AG04450 (cell line): Measurements from ENCODE around the gene ZNF844. TPM values are rescaled to one million over a fixed set of nuclear protein-coding genes. Genes with fewer than 3 reads are reported as not detected.

Experiments
- CTCF ChIA-PET: fragments of 300-600, 350-600 bp; formaldehyde crosslinking; extraction: SDS; loops from one replicate; lab custom pipeline; 2022; ENCODE audit warnings: antibody characterized with exemption, inconsistent platforms; lab: Charles Lee
- POLR2A ChIA-PET: fragments of 350-600 bp; formaldehyde crosslinking; extraction: SDS; loops from one replicate; lab custom pipeline; 2021; ENCODE audit warnings: antibody characterized with exemption, inconsistent platforms; lab: Yijun Ruan, JAX
- DNase-seq: peaks from one replicate; pipeline ENCODE4 v3.0.0-alpha.2; 2011; ENCODE audit warnings: low read depth, low spot score
- H3K27ac ChIP-seq: one replicate; pipeline ENCODE4 v1.5.1; 2012; ENCODE audit warnings: low read depth, low read length, control low read depth
- H3K27me3 ChIP-seq: one replicate; pipeline ENCODE4 v1.6.0; 2012; ENCODE audit warnings: low read length; ENCODE audit not compliant: control insufficient read depth, insufficient read depth
- H3K4me3 ChIP-seq: 2 replicates; pipeline ENCODE4 v1.5.1; 2011; ENCODE audit warnings: mild to moderate bottlenecking, low read depth, low read length, control low read depth
- H3K9me3 ChIP-seq: 2 replicates; pipeline ENCODE4 v1.5.1; 2012; ENCODE audit warnings: low read length; ENCODE audit not compliant: control insufficient read depth, insufficient read depth
- polyA plus RNA-seq: library from polyadenylated mRNA; depleted of rRNA; stranded (reverse); fragments of >200 nt; gene quantifications from 2 replicates; pipeline ENCODE4 v1.2.3, GENCODE V29; 2011
- TF ChIP-seq, protein P1 (sequence below): IDR thresholded peaks from 2 replicates; pipeline ENCODE4 v1.5.1; 2011; ENCODE audit warnings: low read depth, low read length, control low read depth, inconsistent platforms

The ZNF844 gene
- polyA plus RNA-seq, 1 experiment = 6.9 TPM

DNA sequence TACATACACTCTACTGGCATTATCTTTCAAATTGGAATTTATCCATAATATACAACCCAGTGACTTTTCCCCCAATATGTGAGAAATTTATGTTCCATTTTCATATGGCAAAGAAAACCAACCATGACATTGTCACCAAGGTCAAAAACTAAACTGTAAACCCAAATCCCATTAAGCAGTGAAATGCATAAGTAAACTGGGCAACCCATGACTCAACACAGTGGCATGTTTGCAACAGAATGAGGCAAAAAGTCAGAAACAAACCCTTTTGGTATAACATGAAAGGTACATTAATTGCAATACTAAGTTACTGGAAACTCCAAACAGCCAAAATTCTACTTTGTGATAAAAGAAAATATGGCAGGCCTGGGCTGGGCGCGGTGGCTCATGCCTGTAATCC is 16.7 kb upstream of the ZNF844 start:
- no peak for DNase-seq
- peaks cover 35% of the 10 kb centered on the region for H3K9me3 ChIP-seq
- POLR2A ChIA-PET = no interaction called here
- H3K4me3 ChIP-seq = no peak overlapping the region
- H3K27ac ChIP-seq = no peak overlapping the region
- CTCF ChIA-PET = interaction anchor here (0.7 to 1.2 kb wide), 2 partner anchors 12 to 93 kb away, joined by 3 to 6 read pairs; no protein-coding TSS in a partner anchor
- TF ChIP-seq, protein P1, sequence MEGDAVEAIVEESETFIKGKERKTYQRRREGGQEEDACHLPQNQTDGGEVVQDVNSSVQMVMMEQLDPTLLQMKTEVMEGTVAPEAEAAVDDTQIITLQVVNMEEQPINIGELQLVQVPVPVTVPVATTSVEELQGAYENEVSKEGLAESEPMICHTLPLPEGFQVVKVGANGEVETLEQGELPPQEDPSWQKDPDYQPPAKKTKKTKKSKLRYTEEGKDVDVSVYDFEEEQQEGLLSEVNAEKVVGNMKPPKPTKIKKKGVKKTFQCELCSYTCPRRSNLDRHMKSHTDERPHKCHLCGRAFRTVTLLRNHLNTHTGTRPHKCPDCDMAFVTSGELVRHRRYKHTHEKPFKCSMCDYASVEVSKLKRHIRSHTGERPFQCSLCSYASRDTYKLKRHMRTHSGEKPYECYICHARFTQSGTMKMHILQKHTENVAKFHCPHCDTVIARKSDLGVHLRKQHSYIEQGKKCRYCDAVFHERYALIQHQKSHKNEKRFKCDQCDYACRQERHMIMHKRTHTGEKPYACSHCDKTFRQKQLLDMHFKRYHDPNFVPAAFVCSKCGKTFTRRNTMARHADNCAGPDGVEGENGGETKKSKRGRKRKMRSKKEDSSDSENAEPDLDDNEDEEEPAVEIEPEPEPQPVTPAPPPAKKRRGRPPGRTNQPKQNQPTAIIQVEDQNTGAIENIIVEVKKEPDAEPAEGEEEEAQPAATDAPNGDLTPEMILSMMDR = no peak
- H3K27me3 ChIP-seq = no peaks in the 10 kb centered on the region

DNA sequence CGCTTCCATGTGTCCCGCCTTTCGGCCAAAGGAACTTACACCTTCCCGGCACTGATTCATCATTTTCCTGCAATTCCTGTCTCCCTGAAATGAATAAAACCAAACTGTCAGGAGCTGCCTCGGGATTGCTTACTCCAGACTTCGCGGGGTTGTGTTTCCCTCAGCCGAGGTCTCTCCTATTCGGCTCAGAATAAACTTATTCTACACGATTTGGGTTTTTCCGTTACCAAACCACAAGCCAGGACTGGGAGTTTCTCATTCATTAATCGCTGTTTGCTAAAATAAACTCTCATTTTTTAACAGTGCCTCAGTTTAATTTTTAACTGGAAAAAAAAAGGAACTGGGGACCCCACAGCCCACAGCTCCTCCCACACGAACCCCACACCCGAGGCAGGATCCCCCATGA is 12.4 kb upstream of the ZNF844 start:
- CTCF ChIA-PET = interaction anchor here (1.1 to 1.9 kb wide), 4 partner anchors 39 to 313 kb away, joined by 3 to 7 read pairs (median 4); partner anchors contain the start of gene ZNF442
- H3K27ac ChIP-seq = no peak overlapping the region
- no peaks in the 10 kb centered on the region for H3K27me3 ChIP-seq
- TF ChIP-seq, protein P1 = no peak
- no peak for DNase-seq
- H3K9me3 ChIP-seq = peaks cover 16% of the 10 kb centered on the region
- POLR2A ChIA-PET = interaction anchor here (0.6 to 2.0 kb wide), 3 partner anchors 16 to 313 kb away, joined by 3 to 8 read pairs (median 6); partner anchors contain the start of genes ZNF433 and ZNF442
- H3K4me3 ChIP-seq = peak overlapping the region; percentile 79

DNA sequence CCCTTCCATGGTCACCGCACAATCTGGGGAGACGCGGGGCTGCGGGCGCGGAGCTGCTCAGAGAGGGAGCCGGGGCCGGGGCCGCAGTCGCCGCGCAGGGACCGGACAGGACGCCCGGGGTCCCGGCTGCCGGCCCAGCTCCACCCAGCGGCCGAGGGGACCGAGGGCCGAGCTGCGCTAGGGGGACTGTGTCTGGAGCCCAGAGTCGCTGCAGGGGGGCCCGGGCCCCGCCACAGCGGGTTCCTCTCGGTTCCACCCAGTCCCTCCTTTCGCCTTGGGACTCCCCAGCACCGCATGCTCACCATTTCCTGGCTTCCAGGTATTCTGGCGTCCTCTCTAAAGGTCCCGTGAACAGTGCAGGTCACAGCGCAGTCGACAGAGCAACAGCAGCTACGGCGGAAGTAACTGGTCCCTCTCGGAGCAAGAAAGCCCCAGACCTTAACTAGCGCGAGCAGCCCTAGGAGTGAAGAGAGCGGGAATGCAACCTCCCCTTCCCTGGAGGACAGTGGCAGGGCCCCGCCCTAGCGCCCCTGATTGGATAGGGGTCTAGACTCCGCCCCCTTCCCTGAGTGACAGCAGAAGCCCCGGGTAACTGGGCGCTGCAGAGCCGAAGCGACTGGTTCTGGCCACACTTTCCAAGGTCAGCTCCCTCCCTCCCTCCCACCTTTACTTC is 11.9 kb upstream of the ZNF844 start, which contains the start of gene ZNF878:
Gene ZNF878 (minus strand): TSS at position 465 of the 673 bp plus-strand sequence. CDS start 160 bp downstream, at position 305.
- H3K9me3 ChIP-seq = peaks cover 13% of the 10 kb centered on the region
- no peaks in the 10 kb centered on the region for H3K27me3 ChIP-seq
- CTCF ChIA-PET = interaction anchor here (0.6 to 1.9 kb wide), 6 partner anchors 38 to 313 kb away, joined by 3 to 8 read pairs (median 4); partner anchors contain the start of gene ZNF442
- H3K4me3 ChIP-seq = peak within 1 kb of the TSS; percentile 79
- DNase-seq = peak; percentile 67
- POLR2A ChIA-PET = interaction anchor here (0.6 to 2.0 kb wide), 5 partner anchors 12 to 456 kb away, joined by 3 to 9 read pairs (median 6); partner anchors contain the start of genes ZNF433, ZNF442 and ZNF844
- TF ChIP-seq, protein P1 = no peak
- H3K27ac ChIP-seq = no peak within 1 kb of the TSS

DNA sequence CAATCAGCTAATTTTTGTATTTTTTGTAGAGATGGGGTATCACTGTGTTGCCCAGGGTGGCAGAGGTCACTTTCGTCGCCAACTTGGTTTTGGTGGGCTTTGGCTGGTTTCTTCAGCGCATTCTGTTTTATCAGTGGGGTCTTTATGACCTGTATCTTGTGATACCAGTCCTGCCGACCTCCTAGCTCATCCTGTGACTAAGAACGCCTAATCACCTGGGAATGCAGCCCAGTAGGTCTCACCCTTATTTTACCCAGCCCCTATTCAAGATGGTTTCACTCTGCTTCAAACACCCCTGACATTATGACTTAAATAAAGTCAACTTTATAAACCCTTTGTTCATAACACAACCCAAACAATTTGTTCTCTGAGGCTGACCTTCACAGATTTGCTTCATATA is 8.7 kb upstream of the ZNF844 start:
- H3K4me3 ChIP-seq = no peak overlapping the region
- ChIA-PET POLR2A (interaction anchor here (0.7 to 0.8 kb wide), 3 partner anchors 9 to 575 kb away, joined by 3 to 5 read pairs (median 4); partner anchors contain the start of gene ZNF844), CTCF (interaction anchor here (1.3 kb wide), 1 partner anchor 35 kb away, joined by 3 read pairs; no protein-coding TSS in a partner anchor)
- H3K27me3 ChIP-seq = no peaks in the 10 kb centered on the region
- H3K9me3 ChIP-seq = peaks cover 5% of the 10 kb centered on the region; the same call in 1 of the 2 replicates
- H3K27ac ChIP-seq = no peak overlapping the region
- no peak for DNase-seq
- TF ChIP-seq, protein P1 = no peak
